ENCODE results near the gene DLX6. TPM values are rescaled to one million over a fixed set of nuclear protein-coding genes. Genes with fewer than 3 reads are reported as not detected.

Gene DLX6
- total and polyA plus RNA-seq, 4 donors: not detected

GRCh38 chr7:97001656-97002554 lies 3.4 kb upstream of the DLX6 start:
- H3K4me1 ChIP-seq (ENCODE audit: control insufficient read depth in 5 of 5, insufficient read depth in 5 of 5, low read length in 5 of 5): peaks cover 0 to 18% (median 6%) of the 10 kb centered on the region in 5 donors
- WGBS, 2 donors: 23 to 29% methylated on average over 39 of the region's 39 CpGs
- no peak overlapping the region for H3K4me3 ChIP-seq
- TF ChIP-seq CTCF (IDR thresholded peaks at IDR 0.05; ENCODE audit: control extremely low read depth, extremely low read depth): no peak
- no peak overlapping the region for H3K27ac ChIP-seq (ENCODE audit: low read depth in 1 of 2, low read length in 1 of 2)
- no peak for ATAC-seq (ENCODE audit: insufficient read depth, low FRiP score)
- H3K36me3 ChIP-seq (ENCODE audit: control insufficient read depth in 4 of 4, insufficient read depth in 4 of 4, low read length in 4 of 4): no peaks in the 10 kb centered on the region
- no peak for DNase-seq
- no peak overlapping the region for H3K9ac ChIP-seq (ENCODE audit: insufficient read depth in 1 of 2, low read length in 2 of 2)
- peaks cover 0 to 24% (median 0%) of the 10 kb centered on the region in 4 donors for H3K9me3 ChIP-seq (ENCODE audit: control insufficient read depth in 4 of 4, insufficient read depth in 3 of 4, low read length in 3 of 4)
- H3K27me3 ChIP-seq (ENCODE audit: control insufficient read depth in 3 of 3, insufficient read depth in 3 of 3, low read length in 2 of 3): peaks cover 39 to 89% (median 88%) of the 10 kb centered on the region in 3 donors

GRCh38 chr7:97002555-97003261 lies 2.6 kb upstream of the DLX6 start:
- Histone ChIP-seq H3K9ac (ENCODE audit: insufficient read depth in 1 of 2, low read length in 2 of 2) (no peak overlapping the region), H3K9me3 (ENCODE audit: control insufficient read depth in 4 of 4, insufficient read depth in 3 of 4, low read length in 3 of 4) (peaks cover 0 to 27% (median 0%) of the 10 kb centered on the region in 4 donors), H3K27me3 (ENCODE audit: control insufficient read depth in 3 of 3, insufficient read depth in 3 of 3, low read length in 2 of 3) (peaks cover 39 to 89% (median 88%) of the 10 kb centered on the region in 3 donors), H3K27ac (ENCODE audit: low read depth in 1 of 2, low read length in 1 of 2) (no peak overlapping the region), H3K36me3 (ENCODE audit: control insufficient read depth in 4 of 4, insufficient read depth in 4 of 4, low read length in 4 of 4) (no peaks in the 10 kb centered on the region), H3K4me1 (ENCODE audit: control insufficient read depth in 5 of 5, insufficient read depth in 5 of 5, low read length in 5 of 5) (peaks cover 0 to 19% (median 6%) of the 10 kb centered on the region in 5 donors), H3K4me3 (no peak overlapping the region)
- TF ChIP-seq CTCF (IDR thresholded peaks at IDR 0.05; ENCODE audit: control extremely low read depth, extremely low read depth): no peak
- ATAC-seq (ENCODE audit: insufficient read depth, low FRiP score) (no peak), DNase-seq (no peak)
- WGBS, 2 donors: 13 to 14% methylated on average over 22 of the region's 22 CpGs

- Histone ChIP-seq H3K27ac (ENCODE audit: low read depth in 1 of 2, low read length in 1 of 2) (no peak overlapping the region), H3K36me3 (ENCODE audit: control insufficient read depth in 4 of 4, insufficient read depth in 4 of 4, low read length in 4 of 4) (no peaks in the 10 kb centered on the region), H3K27me3 (ENCODE audit: control insufficient read depth in 3 of 3, insufficient read depth in 3 of 3, low read length in 2 of 3) (peaks cover 43 to 89% (median 88%) of the 10 kb centered on the region in 3 donors), H3K4me3 (no peak overlapping the region), H3K9me3 (ENCODE audit: control insufficient read depth in 4 of 4, insufficient read depth in 3 of 4, low read length in 3 of 4) (peaks cover 0 to 26% (median 0%) of the 10 kb centered on the region in 4 donors), H3K4me1 (ENCODE audit: control insufficient read depth in 5 of 5, insufficient read depth in 5 of 5, low read length in 5 of 5) (peaks cover 0 to 19% (median 6%) of the 10 kb centered on the region in 5 donors), H3K9ac (ENCODE audit: insufficient read depth in 1 of 2, low read length in 2 of 2) (no peak overlapping the region)
- ATAC-seq (ENCODE audit: insufficient read depth, low FRiP score) (no peak), DNase-seq (peak in 1 of 3 donors; percentile 34)
- 8 to 9% methylated on average over 49 of the region's 49 CpGs for WGBS, 2 donors
- no peak for TF ChIP-seq CTCF (IDR thresholded peaks at IDR 0.05; ENCODE audit: control extremely low read depth, extremely low read depth)
Observed at GRCh38 chr7:97003262-97004246, 1.8 kb upstream of the DLX6 start.

Measured in lung (tissue), 12 donors.